ENCODE results near the gene GPSM1. TPM values are rescaled to one million over a fixed set of nuclear protein-coding genes. Genes with fewer than 3 reads are reported as not detected.

Gene GPSM1
- total and polyA plus RNA-seq, 9 of the 15 experiments (the other 6 are each of a cell fraction or from before 2014, with no cell fraction given) = 0.04 to 14.2 (median 3.1) TPM

DNA sequence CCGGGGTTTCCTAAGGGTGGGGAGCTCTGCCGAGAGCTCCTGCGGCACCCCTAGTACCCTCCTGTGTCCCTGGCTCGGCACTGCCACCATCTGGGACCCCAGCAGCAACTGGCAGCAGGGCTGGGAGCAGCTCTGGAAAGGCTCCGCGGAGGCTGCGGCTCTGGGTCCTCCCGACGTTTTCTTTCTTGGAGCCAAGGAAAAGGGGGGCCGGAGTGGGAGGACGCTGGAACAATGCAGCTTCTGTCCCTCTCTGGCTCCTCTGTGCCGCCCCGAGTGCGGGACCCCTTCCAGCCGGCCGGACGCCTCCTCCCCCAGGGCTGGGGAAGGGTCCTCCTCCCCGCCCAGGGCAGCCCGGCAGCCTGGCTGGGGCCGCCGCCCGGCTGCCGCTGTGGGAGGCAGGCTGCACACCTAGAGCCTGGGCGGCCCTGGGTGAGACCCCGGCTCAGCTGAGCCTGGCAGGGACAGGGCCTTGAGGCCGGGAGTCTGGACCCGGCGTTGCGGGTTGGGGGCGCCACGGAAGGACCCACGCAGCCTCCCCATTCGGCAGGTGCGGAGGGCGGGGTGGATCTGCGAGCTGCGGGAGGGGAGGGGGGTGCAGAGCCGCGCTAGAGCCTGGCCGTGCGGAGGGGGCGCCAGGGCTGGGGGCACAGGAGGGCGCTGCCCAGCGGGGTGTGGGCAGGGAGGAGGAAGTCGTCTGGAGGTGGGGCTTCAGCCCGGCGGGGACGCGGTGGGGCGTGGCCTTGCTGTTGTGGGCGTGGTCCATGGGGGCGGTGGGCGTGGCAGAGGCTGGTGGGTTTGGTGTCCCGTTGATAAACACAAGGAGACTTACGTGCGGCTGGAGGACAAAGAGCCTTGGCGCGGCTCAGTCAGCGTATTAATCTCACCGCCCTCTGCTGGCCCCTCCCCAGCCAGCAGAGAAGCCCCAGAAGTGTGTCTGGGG, 15.1 kb downstream of the GPSM1 start (continued):
- TF ChIP-seq, protein P1, sequence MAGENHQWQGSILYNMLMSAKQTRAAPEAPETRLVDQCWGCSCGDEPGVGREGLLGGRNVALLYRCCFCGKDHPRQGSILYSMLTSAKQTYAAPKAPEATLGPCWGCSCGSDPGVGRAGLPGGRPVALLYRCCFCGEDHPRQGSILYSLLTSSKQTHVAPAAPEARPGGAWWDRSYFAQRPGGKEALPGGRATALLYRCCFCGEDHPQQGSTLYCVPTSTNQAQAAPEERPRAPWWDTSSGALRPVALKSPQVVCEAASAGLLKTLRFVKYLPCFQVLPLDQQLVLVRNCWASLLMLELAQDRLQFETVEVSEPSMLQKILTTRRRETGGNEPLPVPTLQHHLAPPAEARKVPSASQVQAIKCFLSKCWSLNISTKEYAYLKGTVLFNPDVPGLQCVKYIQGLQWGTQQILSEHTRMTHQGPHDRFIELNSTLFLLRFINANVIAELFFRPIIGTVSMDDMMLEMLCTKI (IDR thresholded peaks at IDR 0.05; ENCODE audit: partially characterized antibody) = no peak
- no peak for TF ChIP-seq HCFC1 (IDR thresholded peaks at IDR 0.05; ENCODE audit: low read depth, low read length)
- TF ChIP-seq, protein P2, sequence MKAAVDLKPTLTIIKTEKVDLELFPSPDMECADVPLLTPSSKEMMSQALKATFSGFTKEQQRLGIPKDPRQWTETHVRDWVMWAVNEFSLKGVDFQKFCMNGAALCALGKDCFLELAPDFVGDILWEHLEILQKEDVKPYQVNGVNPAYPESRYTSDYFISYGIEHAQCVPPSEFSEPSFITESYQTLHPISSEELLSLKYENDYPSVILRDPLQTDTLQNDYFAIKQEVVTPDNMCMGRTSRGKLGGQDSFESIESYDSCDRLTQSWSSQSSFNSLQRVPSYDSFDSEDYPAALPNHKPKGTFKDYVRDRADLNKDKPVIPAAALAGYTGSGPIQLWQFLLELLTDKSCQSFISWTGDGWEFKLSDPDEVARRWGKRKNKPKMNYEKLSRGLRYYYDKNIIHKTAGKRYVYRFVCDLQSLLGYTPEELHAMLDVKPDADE (conservative IDR thresholded peaks at IDR 0.05; ENCODE audit: control insufficient read depth, low read depth, low read length) = peak; percentile 43; the same call in 1 of the 2 replicates
- TF ChIP-seq ZNF75A (CRISPR knock-in tag; IDR thresholded peaks at IDR 0.05) = no peak
- no peak for TF ChIP-seq ARHGAP35 (IDR thresholded peaks at IDR 0.05; ENCODE audit: partially characterized antibody)
- TF ChIP-seq RBM14 (IDR thresholded peaks at IDR 0.05; ENCODE audit: borderline replicate concordance, insufficient read depth, low read depth, low read length) = no peak
- no peak for TF ChIP-seq HSF4 (CRISPR knock-in tag; IDR thresholded peaks at IDR 0.05; ENCODE audit: borderline replicate concordance)
- TF ChIP-seq NFRKB (IDR thresholded peaks at IDR 0.05; ENCODE audit: low read depth) = no peak
- TF ChIP-seq ZNF76 (CRISPR knock-in tag; IDR thresholded peaks at IDR 0.05; ENCODE audit: borderline replicate concordance) = no peak
- no peak for TF ChIP-seq EHMT2 (IDR thresholded peaks at IDR 0.05)
- TF ChIP-seq, protein P3, sequence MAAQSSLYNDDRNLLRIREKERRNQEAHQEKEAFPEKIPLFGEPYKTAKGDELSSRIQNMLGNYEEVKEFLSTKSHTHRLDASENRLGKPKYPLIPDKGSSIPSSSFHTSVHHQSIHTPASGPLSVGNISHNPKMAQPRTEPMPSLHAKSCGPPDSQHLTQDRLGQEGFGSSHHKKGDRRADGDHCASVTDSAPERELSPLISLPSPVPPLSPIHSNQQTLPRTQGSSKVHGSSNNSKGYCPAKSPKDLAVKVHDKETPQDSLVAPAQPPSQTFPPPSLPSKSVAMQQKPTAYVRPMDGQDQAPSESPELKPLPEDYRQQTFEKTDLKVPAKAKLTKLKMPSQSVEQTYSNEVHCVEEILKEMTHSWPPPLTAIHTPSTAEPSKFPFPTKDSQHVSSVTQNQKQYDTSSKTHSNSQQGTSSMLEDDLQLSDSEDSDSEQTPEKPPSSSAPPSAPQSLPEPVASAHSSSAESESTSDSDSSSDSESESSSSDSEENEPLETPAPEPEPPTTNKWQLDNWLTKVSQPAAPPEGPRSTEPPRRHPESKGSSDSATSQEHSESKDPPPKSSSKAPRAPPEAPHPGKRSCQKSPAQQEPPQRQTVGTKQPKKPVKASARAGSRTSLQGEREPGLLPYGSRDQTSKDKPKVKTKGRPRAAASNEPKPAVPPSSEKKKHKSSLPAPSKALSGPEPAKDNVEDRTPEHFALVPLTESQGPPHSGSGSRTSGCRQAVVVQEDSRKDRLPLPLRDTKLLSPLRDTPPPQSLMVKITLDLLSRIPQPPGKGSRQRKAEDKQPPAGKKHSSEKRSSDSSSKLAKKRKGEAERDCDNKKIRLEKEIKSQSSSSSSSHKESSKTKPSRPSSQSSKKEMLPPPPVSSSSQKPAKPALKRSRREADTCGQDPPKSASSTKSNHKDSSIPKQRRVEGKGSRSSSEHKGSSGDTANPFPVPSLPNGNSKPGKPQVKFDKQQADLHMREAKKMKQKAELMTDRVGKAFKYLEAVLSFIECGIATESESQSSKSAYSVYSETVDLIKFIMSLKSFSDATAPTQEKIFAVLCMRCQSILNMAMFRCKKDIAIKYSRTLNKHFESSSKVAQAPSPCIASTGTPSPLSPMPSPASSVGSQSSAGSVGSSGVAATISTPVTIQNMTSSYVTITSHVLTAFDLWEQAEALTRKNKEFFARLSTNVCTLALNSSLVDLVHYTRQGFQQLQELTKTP (IDR thresholded peaks at IDR 0.05; ENCODE audit: low read depth in 1 of 2, partially characterized antibody in 2 of 2) = no peak
- TF ChIP-seq RCOR1 (IDR thresholded peaks at IDR 0.05; ENCODE audit: borderline replicate concordance in 1 of 2, low read depth in 2 of 2, low read length in 2 of 2) = peak in 1 of 2 experiments; percentile 30; a peak in 1 of 4 replicates
- no peak for TF ChIP-seq TEAD1 (CRISPR knock-in tag; IDR thresholded peaks at IDR 0.05)

Measured in K562 (cell line).